Heart left ventricle (tissue), 16 donors: ENCODE measurements around the gene ERC1. TPM values are rescaled to one million over a fixed set of nuclear protein-coding genes. Genes with fewer than 3 reads are reported as not detected.

Experiments
- ATAC-seq, 4 donors: fragments of 200-7000 bp; cut with Tn5 transposase; one replicate each; pipeline ENCODE4 v1.9.1; 2020 to 2022; ENCODE audit warnings: moderate library complexity in 4 of 4, mild to moderate bottlenecking in 3 of 4, moderate number of reproducible peaks in 1 of 4
- DNase-seq, 5 donors: peaks; one replicate each; pipeline ENCODE4 v3.0.0-alpha.2; 2020
- H3K27ac ChIP-seq, 12 donors: fragments of 200-600 bp; sonication (generic) in 4 of 12; one replicate each; pipeline versions ENCODE4 v1.5.0 to v1.8.0; 2016 to 2022; ENCODE audit warnings: mild to moderate bottlenecking in 2 of 12
- H3K27me3 ChIP-seq, 9 donors: fragments of 200-600 bp; sonication (generic) in 2 of 9; one replicate each; pipeline versions ENCODE4 v1.5.1 to v1.8.0; 2016 to 2022; ENCODE audit warnings: mild to moderate bottlenecking in 3 of 9
- H3K36me3 ChIP-seq, 9 donors: fragments of 200-600 bp; sonication (generic) in 2 of 9; one replicate each; pipeline versions ENCODE4 v1.5.0 to v1.8.0; 2018 to 2022; ENCODE audit warnings: mild to moderate bottlenecking in 2 of 9
- H3K4me1 ChIP-seq, 12 donors: fragments of 200-600 bp; sonication (generic) in 4 of 12; one replicate each; pipeline versions ENCODE4 v1.5.0 to v1.8.0; 2016 to 2022; ENCODE audit warnings: mild to moderate bottlenecking in 3 of 12
- H3K4me3 ChIP-seq, 12 donors: fragments of 200-600 bp; sonication (generic) in 4 of 12; one replicate each; pipeline versions ENCODE4 v1.5.0 to v1.8.0; 2017 to 2022; ENCODE audit warnings: mild to moderate bottlenecking in 9 of 12, moderate library complexity in 4 of 12
- H3K9me3 ChIP-seq, 12 donors: fragments of 200-600 bp; sonication (generic) in 4 of 12; one replicate each; pipeline versions ENCODE4 v1.5.0 to v1.8.0; 2016 to 2022; ENCODE audit warnings: mild to moderate bottlenecking in 1 of 12
- POLR2A ChIP-seq, 2 donors: fragments of 450-650 bp; IDR thresholded peaks; one replicate each; pipeline ENCODE4 v1.6.1; 2017; ENCODE audit warnings: antibody characterized with exemption in 2 of 2, mild to moderate bottlenecking in 2 of 2, moderate library complexity in 2 of 2
- WGBS, 4 donors: extraction: QIAGEN DNeasy Blood & Tissue Kit in 2 of 4; methylation state at CpG; one replicate each; pipeline versions ENCODE4 v1.1.5 to v1.1.7; 2013 to 2018; 5-methylcytosine and 5-hydroxymethylcytosine counted together
- intact Hi-C, 10 donors: fragments of 100-400 bp; cut with DNase I; formaldehyde crosslinking; loops; one replicate each; pipeline versions ENCODE4 v1.11.1 to v1.14.2; 2022
- polyA plus RNA-seq, 2 donors: library from polyadenylated mRNA; stranded (reverse); fragments of 200-250 nt; gene quantifications; one replicate each; pipeline ENCODE4 v1.2.3, GENCODE V29; 2013
- total RNA-seq, 9 donors: library from RNA; depleted of rRNA in 2 of 9; stranded (reverse); fragments of >200 nt in 2 of 9; fragmentation: NEBNext Ultra II Directional in 3 of 9; extraction: Animal tissue kit (Norgen Biotek cat#: 25700) in 3 of 9; gene quantifications; one replicate each; pipeline versions ENCODE4 v1.1.0 to v1.2.4, GENCODE V29; 2016 to 2023
- TF ChIP-seq, protein P1 (sequence below), 12 donors: fragments of 200-600 bp; sonication (generic) in 4 of 12; IDR thresholded peaks; one replicate each; pipeline versions ENCODE4 v1.5.0 to v1.8.0; 2018 to 2022; ENCODE audit warnings: antibody characterized with exemption in 12 of 12, mild to moderate bottlenecking in 5 of 12
- donor health status: ischemic (EF 13 %, LVEDD 7.1; RV severe dilation, severe dysfunction).
- donor health status: healthy with polysubstance abuse.
- donor health status: DM: no; HTN: yes; CAD: no.
- donor health status: DM: no; HTN: no; CAD: no.
- donor health status: ischemic (EF 25% LVEDD 6.9; RV normal size, moderate dysfunction).
- donor health status: ischemic (EF 25% LVEDD 5.7; RV mildly dilated, moderate dysfunction).
- donor health status: healthy.
- donor health status: DM: yes; HTN: yes; CAD: no.
- donor health status: ischemic (EF 35%, LVEDD 5.7; RV mildly dilated, moderate dysfunction).
- donor health status: nonischemic (EF 11% LVEDD 7.7; RV severe dilation, severe dysfunction).
- donor health status: DM: yes; HTN: yes; CAD: no.
- donor health status: PGD.
- donor health status: ischemic (EF 29% LVEDD 5.4; RV normal size, mild dysfunction).
- donor health status: nonischemic (EF 23%, LVEDD 6.1; RV moderate dilation, normal function).

ERC1 gene
- total and polyA plus RNA-seq, 11 donors = 13.5 to 84.0 (median 47.9) TPM

DNA sequence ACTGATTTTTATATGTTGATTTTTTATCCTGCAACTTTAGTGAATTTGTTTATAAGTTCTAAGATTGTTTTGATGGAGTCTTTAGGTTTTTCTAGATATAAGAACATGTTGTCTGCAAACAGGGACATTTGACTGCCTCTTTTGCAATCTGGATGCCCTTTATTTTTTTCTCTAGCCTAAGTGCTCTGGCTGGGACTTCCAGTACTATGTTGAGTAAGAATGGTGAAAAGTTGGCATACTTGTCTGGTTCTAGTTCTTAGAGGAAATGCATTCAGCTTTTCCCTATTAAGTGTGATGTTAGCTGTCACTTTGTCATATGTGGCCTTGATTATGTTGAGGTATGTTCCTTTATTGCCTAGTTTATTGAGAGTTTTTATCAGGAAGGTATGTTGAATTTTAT lies 68.1 kb downstream of the ERC1 start:
- peaks cover 0 to 47% (median 28%) of the 10 kb centered on the region in 12 donors for H3K9me3 ChIP-seq
- no peak overlapping the region for H3K27ac ChIP-seq
- DNase-seq (no peak), ATAC-seq (peak in 2 of 4 donors; percentile 34 to 66)
- H3K36me3 ChIP-seq = peaks cover 0 to 15% (median 0%) of the 10 kb centered on the region in 9 donors
- H3K27me3 ChIP-seq = no peaks in the 10 kb centered on the region
- H3K4me1 ChIP-seq = peaks cover 0 to 11% (median 5%) of the 10 kb centered on the region in 12 donors
- no peak overlapping the region for H3K4me3 ChIP-seq
- TF ChIP-seq POLR2A (IDR thresholded peaks at IDR 0.05) = no peak
- TF ChIP-seq, protein P1, sequence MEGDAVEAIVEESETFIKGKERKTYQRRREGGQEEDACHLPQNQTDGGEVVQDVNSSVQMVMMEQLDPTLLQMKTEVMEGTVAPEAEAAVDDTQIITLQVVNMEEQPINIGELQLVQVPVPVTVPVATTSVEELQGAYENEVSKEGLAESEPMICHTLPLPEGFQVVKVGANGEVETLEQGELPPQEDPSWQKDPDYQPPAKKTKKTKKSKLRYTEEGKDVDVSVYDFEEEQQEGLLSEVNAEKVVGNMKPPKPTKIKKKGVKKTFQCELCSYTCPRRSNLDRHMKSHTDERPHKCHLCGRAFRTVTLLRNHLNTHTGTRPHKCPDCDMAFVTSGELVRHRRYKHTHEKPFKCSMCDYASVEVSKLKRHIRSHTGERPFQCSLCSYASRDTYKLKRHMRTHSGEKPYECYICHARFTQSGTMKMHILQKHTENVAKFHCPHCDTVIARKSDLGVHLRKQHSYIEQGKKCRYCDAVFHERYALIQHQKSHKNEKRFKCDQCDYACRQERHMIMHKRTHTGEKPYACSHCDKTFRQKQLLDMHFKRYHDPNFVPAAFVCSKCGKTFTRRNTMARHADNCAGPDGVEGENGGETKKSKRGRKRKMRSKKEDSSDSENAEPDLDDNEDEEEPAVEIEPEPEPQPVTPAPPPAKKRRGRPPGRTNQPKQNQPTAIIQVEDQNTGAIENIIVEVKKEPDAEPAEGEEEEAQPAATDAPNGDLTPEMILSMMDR (IDR thresholded peaks at IDR 0.05) = no peak
- intact Hi-C loops = loop anchor here in 3 of 10 donors (2.0 to 10.0 kb wide), 3 partner anchors 16 to 67 kb away; partner anchors contain the start of gene ERC1 (in 2 of the 3)

DNA sequence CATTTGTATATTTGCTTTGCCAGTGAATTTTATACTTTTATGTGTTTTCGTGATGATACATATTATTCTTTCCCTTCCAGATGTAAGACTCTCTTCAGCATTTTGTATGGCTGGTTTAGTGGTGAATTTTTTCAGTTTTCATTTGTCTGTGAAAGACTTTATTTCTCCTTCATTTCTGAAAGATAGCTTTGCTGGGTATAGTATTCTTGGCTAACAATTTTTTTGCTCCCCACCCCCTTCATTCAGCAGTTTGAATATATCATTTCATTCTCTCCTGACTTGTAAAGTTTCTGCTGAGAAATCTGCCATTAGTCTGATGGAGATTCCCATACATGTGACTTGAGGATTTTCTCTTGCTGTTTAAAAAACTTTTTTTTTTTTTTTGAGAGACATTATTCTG lies 72.8 kb downstream of the ERC1 start:
- Histone ChIP-seq H3K9me3 (peaks cover 0 to 49% (median 27%) of the 10 kb centered on the region in 12 donors), H3K36me3 (peaks cover 0 to 13% (median 0%) of the 10 kb centered on the region in 9 donors), H3K4me3 (no peak overlapping the region), H3K27ac (no peak overlapping the region), H3K27me3 (no peaks in the 10 kb centered on the region), H3K4me1 (peaks cover 0 to 3% (median 0%) of the 10 kb centered on the region in 12 donors)
- ATAC-seq (no peak), DNase-seq (no peak)
- 98 to 100% (median 98%) methylated on average over 1 of the region's 1 CpG for WGBS, 4 donors
- intact Hi-C loops = no loop called here
- TF ChIP-seq, protein P1 (IDR thresholded peaks at IDR 0.05) = no peak
- TF ChIP-seq POLR2A (IDR thresholded peaks at IDR 0.05) = no peak

DNA sequence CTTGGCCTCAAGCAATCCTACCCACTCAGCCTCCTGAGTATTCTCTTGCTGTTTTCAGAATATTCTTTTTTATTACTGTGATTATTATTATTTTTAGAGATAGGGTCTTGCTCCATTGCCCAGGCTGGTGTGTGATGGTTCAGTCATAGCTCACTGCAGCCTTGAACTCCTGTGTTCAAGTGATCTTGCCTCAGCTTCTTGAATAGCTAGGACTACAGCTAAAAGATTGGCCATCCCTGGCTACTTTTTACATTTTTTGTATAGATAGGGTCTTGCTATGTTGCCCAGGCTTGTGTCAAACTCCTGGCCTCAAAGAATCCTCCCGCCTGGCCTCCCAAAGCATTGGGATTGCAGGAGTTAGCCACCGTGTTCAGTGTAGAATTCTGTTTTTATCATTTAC lies 73.3 kb downstream of the ERC1 start:
- no peak overlapping the region for H3K4me3 ChIP-seq
- H3K27ac ChIP-seq = no peak overlapping the region
- peaks cover 0 to 45% (median 22%) of the 10 kb centered on the region in 12 donors for H3K9me3 ChIP-seq
- peaks cover 0 to 13% (median 0%) of the 10 kb centered on the region in 9 donors for H3K36me3 ChIP-seq
- H3K27me3 ChIP-seq = no peaks in the 10 kb centered on the region
- 96 to 100% (median 98%) methylated on average over 2 of the region's 2 CpGs for WGBS, 4 donors
- peaks cover 0 to 3% (median 0%) of the 10 kb centered on the region in 12 donors for H3K4me1 ChIP-seq
- intact Hi-C loops = no loop called here
- no peak for TF ChIP-seq POLR2A (IDR thresholded peaks at IDR 0.05)
- TF ChIP-seq, protein P1 (IDR thresholded peaks at IDR 0.05) = no peak
- DNase-seq = no peak
- no peak for ATAC-seq

DNA sequence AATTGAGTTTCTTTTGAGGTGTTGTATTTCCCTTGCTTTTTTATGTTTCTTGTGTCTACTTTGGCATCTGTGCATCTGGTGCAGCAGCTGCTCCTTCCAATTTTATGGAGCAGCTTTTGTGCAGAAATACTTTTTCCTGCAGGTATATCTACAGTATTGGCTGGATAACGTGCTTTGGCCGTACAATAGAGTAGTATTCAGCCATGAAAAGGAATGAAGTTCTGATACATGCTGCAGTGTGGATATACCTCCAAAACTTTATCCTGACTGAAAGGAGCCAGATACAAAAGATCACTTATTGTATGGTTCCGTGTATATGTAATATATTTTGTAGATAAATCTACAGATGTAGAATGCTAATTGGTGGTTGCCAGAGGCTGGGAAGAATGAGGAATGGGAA lies 74.6 kb downstream of the ERC1 start:
- no peaks in the 10 kb centered on the region for H3K27me3 ChIP-seq
- peaks cover 0 to 13% (median 0%) of the 10 kb centered on the region in 9 donors for H3K36me3 ChIP-seq
- H3K4me3 ChIP-seq = no peak overlapping the region
- H3K9me3 ChIP-seq = peaks cover 0 to 36% (median 19%) of the 10 kb centered on the region in 12 donors
- DNase-seq (no peak), ATAC-seq (no peak)
- TF ChIP-seq POLR2A (IDR thresholded peaks at IDR 0.05) = no peak
- TF ChIP-seq, protein P1 (IDR thresholded peaks at IDR 0.05) = no peak
- intact Hi-C loops = no loop called here
- H3K27ac ChIP-seq = no peak overlapping the region
- 96 to 99% (median 98%) methylated on average over 3 of the region's 3 CpGs for WGBS, 4 donors
- H3K4me1 ChIP-seq = peaks cover 0 to 12% (median 0%) of the 10 kb centered on the region in 12 donors
